ENCODE results near the gene COMMD8. TPM values are rescaled to one million over a fixed set of nuclear protein-coding genes. Genes with fewer than 3 reads are reported as not detected.

Gene COMMD8
- total RNA-seq (10 to 100 TPM in 2 of 5 donors, 1 to 10 TPM in 2, not detected in 1; 2.6 to 11.9 (median 9.7) TPM), polyA plus RNA-seq (10 to 100 TPM; 11.8 to 25.1 (median 23.7) TPM)
- long read RNA-seq, donor 1, transcript COMMD8-201 (5 exons, 1,469 nt): major isoform, 5 of 5 reads
- long read RNA-seq, donor 1, partial matches to known transcripts: 0 of 5 reads
- long read RNA-seq, donor 1, other reads (novel, unspliced or antisense): 0 of 5 reads
- long read RNA-seq, donor 2, transcript COMMD8-201 (5 exons, 1,469 nt): major isoform, 10 of 10 reads
- long read RNA-seq, donor 2, partial matches to known transcripts: 0 of 10 reads
- long read RNA-seq, donor 2, other reads (novel, unspliced or antisense): 0 of 10 reads
- long read RNA-seq, donor 3, transcript COMMD8-201 (5 exons, 1,469 nt): major isoform, 6 of 6 reads
- long read RNA-seq, donor 3, partial matches to known transcripts: 0 of 6 reads
- long read RNA-seq, donor 3, other reads (novel, unspliced or antisense): 0 of 6 reads
- long read RNA-seq, donor 4: 0 reads
- long read RNA-seq, donor 5, transcript COMMD8-201 (5 exons, 1,469 nt): major isoform, 16 of 16 reads
- long read RNA-seq, donor 5, partial matches to known transcripts: 0 of 16 reads
- long read RNA-seq, donor 5, other reads (novel, unspliced or antisense): 0 of 16 reads
- long read RNA-seq, donor 6: 0 reads
- long read RNA-seq, donor 7, transcript COMMD8-201 (5 exons, 1,469 nt): major isoform, 8 of 8 reads
- long read RNA-seq, donor 7, partial matches to known transcripts: 0 of 8 reads
- long read RNA-seq, donor 7, other reads (novel, unspliced or antisense): 0 of 8 reads
- long read RNA-seq, donor 8, transcript COMMD8-201 (5 exons, 1,469 nt): major isoform, 5 of 5 reads
- long read RNA-seq, donor 8, partial matches to known transcripts: 0 of 5 reads
- long read RNA-seq, donor 8, other reads (novel, unspliced or antisense): 0 of 5 reads
- long read RNA-seq, donor 9, transcript COMMD8-201 (5 exons, 1,469 nt): major isoform, 8 of 9 reads
- long read RNA-seq, donor 9, partial matches to known transcripts: 0 of 9 reads
- long read RNA-seq, donor 9, other reads (novel, unspliced or antisense): 0 of 9 reads
- long read RNA-seq, donor 10, transcript COMMD8-201 (5 exons, 1,469 nt): major isoform, 9 of 9 reads
- long read RNA-seq, donor 10, partial matches to known transcripts: 0 of 9 reads
- long read RNA-seq, donor 10, other reads (novel, unspliced or antisense): 0 of 9 reads

- Histone ChIP-seq H3K27me3 (no peaks in the 10 kb centered on the region), H3K9me3 (no peaks in the 10 kb centered on the region), H3K4me3 (peak within 1 kb of the TSS; percentile 65 to 93 (median 88)), H3K36me3 (peaks cover 0 to 17% (median 11%) of the 10 kb centered on the region in 4 donors), H3K4me1 (peaks cover 7 to 23% (median 11%) of the 10 kb centered on the region in 4 donors), H3K27ac (peak within 1 kb of the TSS; percentile 87 to 94 (median 91))
- DNase-seq: peak; percentile 97 to 99
- TF ChIP-seq POLR2AphosphoS5 (IDR thresholded peaks at IDR 0.05) (peak; percentile 62 to 94 (median 76)), CTCF (IDR thresholded peaks at IDR 0.05) (peak in 5 of 7 experiments; percentile 9 to 61 (median 31)), POLR2A (IDR thresholded peaks at IDR 0.05) (peak in 1 of 4 donors; percentile 53), EP300 (IDR thresholded peaks at IDR 0.05) (no peak)
- intact Hi-C loops (cut with DNase I; ENCODE audit: low total_unique reads): no loop called here
- WGBS, 5 donors: 0 to 2% (median 0%) methylated on average over 29 to 51 of the region's 51 CpGs
Measured at GRCh38 chr4:47463235-47463956, at the start of gene COMMD8. Gene COMMD8, minus strand, starts transcription at chr4:47463702. Its CDS starts 51 bp downstream, at chr4:47463651.

GRCh38 chr4:47510506-47511143, 47.1 kb upstream of the COMMD8 start:
- Histone ChIP-seq H3K27ac (peak overlapping the region in 3 of 5 donors; percentile 17 to 30 (median 21)), H3K9me3 (no peaks in the 10 kb centered on the region), H3K4me3 (no peak overlapping the region), H3K27me3 (no peaks in the 10 kb centered on the region), H3K36me3 (peaks cover under 1 to 31% (median 24%) of the 10 kb centered on the region in 4 donors), H3K4me1 (peaks cover 0 to 19% (median 12%) of the 10 kb centered on the region in 4 donors)
- TF ChIP-seq POLR2A (IDR thresholded peaks at IDR 0.05) (no peak), EP300 (IDR thresholded peaks at IDR 0.05) (no peak), CTCF (IDR thresholded peaks at IDR 0.05) (no peak), POLR2AphosphoS5 (IDR thresholded peaks at IDR 0.05) (no peak)
- intact Hi-C loops (cut with DNase I; ENCODE audit: low total_unique reads): no loop called here
- WGBS, 5 donors: 14 to 24% (median 19%) methylated on average over 2 of the region's 2 CpGs
- DNase-seq: peak in 1 of 2 donors; percentile 34

- H3K27ac ChIP-seq: no peak overlapping the region
- H3K36me3 ChIP-seq: no peaks in the 10 kb centered on the region
- 90 to 99% (median 94%) methylated on average over 3 of the region's 3 CpGs for WGBS, 5 donors
- H3K4me1 ChIP-seq: peaks cover 0 to 12% (median 7%) of the 10 kb centered on the region in 4 donors
- intact Hi-C loops (cut with DNase I; ENCODE audit: low total_unique reads): no loop called here
- H3K9me3 ChIP-seq: no peaks in the 10 kb centered on the region
- no peak for TF ChIP-seq POLR2AphosphoS5 (IDR thresholded peaks at IDR 0.05)
- no peak for TF ChIP-seq CTCF (IDR thresholded peaks at IDR 0.05)
- no peak for TF ChIP-seq POLR2A (IDR thresholded peaks at IDR 0.05)
- no peak for TF ChIP-seq EP300 (IDR thresholded peaks at IDR 0.05)
- DNase-seq: no peak
- H3K27me3 ChIP-seq: no peaks in the 10 kb centered on the region
- H3K4me3 ChIP-seq: no peak overlapping the region
Measured at GRCh38 chr4:47505666-47506065, 42.2 kb upstream of the COMMD8 start.
